GM23248 (cell line): ENCODE data around the gene TTBK1. TPM values are rescaled to one million over a fixed set of nuclear protein-coding genes. Genes with fewer than 3 reads are reported as not detected.

Experiments used
- DNase-seq: peaks from one replicate; pipeline ENCODE4 v3.0.0-alpha.2; 2015
- H2AFZ ChIP-seq: fragments of 200-600 bp; sonication (generic); 2 replicates; pipeline ENCODE4 v1.6.1; 2016; ENCODE audit warnings: antibody characterized with exemption
- H3F3A ChIP-seq: fragments of 200-600 bp; sonication (generic); 2 replicates; pipeline ENCODE4 v1.6.1; 2016; ENCODE audit warnings: mild to moderate bottlenecking, antibody characterized with exemption, mixed run types; ENCODE audit not compliant: insufficient read depth
- H3K27ac ChIP-seq: fragments of 200-600 bp; sonication (generic); 2 replicates; pipeline ENCODE4 v1.5.1; 2016; ENCODE audit warnings: mild to moderate bottlenecking
- H3K27me3 ChIP-seq: fragments of 200-600 bp; sonication (generic); replicated peaks from 2 replicates; pipeline ENCODE4 v1.6.1; 2016; ENCODE audit warnings: mild to moderate bottlenecking; ENCODE audit not compliant: insufficient read depth
- H3K36me3 ChIP-seq: fragments of 200-600 bp; sonication (generic); 2 replicates; pipeline ENCODE4 v1.6.1; 2016; ENCODE audit warnings: low read depth, mild to moderate bottlenecking
- H3K4me1 ChIP-seq: fragments of 200-600 bp; sonication (generic); 2 replicates; pipeline ENCODE4 v1.6.1; 2016; ENCODE audit warnings: mild to moderate bottlenecking; ENCODE audit not compliant: insufficient read depth
- H3K4me2 ChIP-seq: fragments of 200-600 bp; sonication (generic); one replicate; pipeline ENCODE4 v1.6.1; 2016; ENCODE audit warnings: mild to moderate bottlenecking; ENCODE audit not compliant: unreplicated experiment
- H3K4me3 ChIP-seq: fragments of 200-600 bp; sonication (generic); 2 replicates; pipeline ENCODE4 v1.5.1; 2016; ENCODE audit warnings: mild to moderate bottlenecking
- H3K79me2 ChIP-seq: fragments of 200-600 bp; sonication (generic); 2 replicates; pipeline ENCODE4 v1.6.1; 2016; ENCODE audit warnings: mild to moderate bottlenecking; ENCODE audit not compliant: insufficient read depth
- H3K9ac ChIP-seq: fragments of 200-600 bp; sonication (generic); 2 replicates; pipeline ENCODE4 v1.6.1; 2016; ENCODE audit warnings: mild to moderate bottlenecking
- H3K9me2 ChIP-seq: fragments of 200-600 bp; sonication (generic); 2 replicates; pipeline ENCODE4 v1.6.1; 2016; ENCODE audit warnings: mixed run types, mild to moderate bottlenecking, moderate library complexity; ENCODE audit not compliant: insufficient read depth
- H3K9me3 ChIP-seq: fragments of 200-600 bp; sonication (generic); one replicate; pipeline ENCODE4 v1.6.1; 2017; ENCODE audit warnings: low read depth
- H4K20me1 ChIP-seq: fragments of 200-600 bp; sonication (generic); 2 replicates; pipeline ENCODE4 v1.6.0; 2016; ENCODE audit not compliant: insufficient read depth
- EZH2 ChIP-seq: fragments of 200-600 bp; sonication (generic); IDR thresholded peaks from 2 replicates; pipeline ENCODE4 v1.6.1; 2018; ENCODE audit warnings: antibody characterized with exemption, mild to moderate bottlenecking; ENCODE audit not compliant: insufficient read depth, poor library complexity, severe bottlenecking
- EZH2phosphoT487 ChIP-seq: fragments of 200-600 bp; sonication (generic); IDR thresholded peaks from 2 replicates; pipeline ENCODE4 v1.6.1; 2018; ENCODE audit warnings: antibody characterized with exemption, moderate library complexity, mild to moderate bottlenecking, low read depth; ENCODE audit not compliant: insufficient read depth
- WGBS, 2 experiments: methylation state at CpG; one replicate each; pipeline ENCODE4 v1.1.6; 2015 to 2017; ENCODE audit warnings: low lambda C conversion rate in 2 of 2, low coverage in 1 of 2; ENCODE audit errors: missing lambda C conversion rate in 2 of 2; 5-methylcytosine and 5-hydroxymethylcytosine counted together
- in situ Hi-C: fragments of 300-500 bp; cut with MboI; formaldehyde crosslinking; loops from 2 replicates; pipeline ENCODE4 v1.15.0; 2020
- polyA plus RNA-seq: library from polyadenylated mRNA; unstranded; fragments of >200 nt; fragmentation: Nextera tagmentation; extraction: Ambion mirVana; gene quantifications from 2 replicates; pipeline ENCODE4 v1.2.1, GENCODE V29; 2016
- total RNA-seq: library from RNA; depleted of rRNA; stranded (reverse); fragments of >200 nt; shearing (Covaris generic); gene quantifications from 2 replicates; pipeline ENCODE4 v1.2.3, GENCODE V29; 2014

Gene TTBK1
- total and polyA plus RNA-seq, 2 experiments from 2014 or later = not detected

DNA sequence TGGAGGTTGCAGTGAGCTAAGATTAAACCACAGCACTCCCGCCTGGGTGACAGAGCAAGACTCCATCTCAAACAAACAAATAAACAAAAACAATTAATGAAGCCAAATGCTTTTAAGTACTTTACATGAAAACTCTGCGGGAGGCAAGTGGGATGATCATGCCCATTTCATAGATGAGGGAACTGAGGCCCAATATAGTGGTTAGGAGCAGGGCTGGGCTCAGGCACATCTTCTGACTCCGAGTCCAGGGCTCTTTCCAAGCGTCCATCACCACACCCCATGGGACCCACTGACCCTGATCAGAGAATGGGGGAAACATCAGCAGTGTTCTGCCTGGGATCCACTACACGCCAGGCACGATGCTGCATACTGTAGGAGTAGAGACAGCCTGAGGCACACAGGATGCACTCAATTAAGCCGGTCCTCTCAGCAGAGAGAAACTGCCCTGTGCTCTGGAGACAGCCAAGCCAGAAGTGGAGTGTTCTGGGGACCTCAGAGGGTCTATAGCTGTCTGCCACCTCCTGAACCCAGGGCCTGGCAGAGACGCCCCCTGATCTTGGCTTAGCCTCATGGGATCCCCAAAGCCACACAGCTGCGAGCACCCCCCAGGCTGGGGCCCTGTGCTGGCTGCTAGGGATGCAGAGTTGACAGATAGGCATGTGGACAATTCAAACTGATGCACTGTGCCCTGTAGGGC, 13.5 kb downstream of the TTBK1 start:
- TF ChIP-seq EZH2 = no peak
- TF ChIP-seq EZH2phosphoT487 = no peak
- Histone ChIP-seq H3K79me2 (no peaks in the 10 kb centered on the region), H3F3A (no peaks in the 10 kb centered on the region), H2AFZ (no peak overlapping the region), H3K27me3 (peaks cover 2% of the 10 kb centered on the region), H3K4me2 (no peak overlapping the region), H3K27ac (no peak overlapping the region), H3K9ac (no peak overlapping the region), H3K4me3 (no peak overlapping the region), H3K9me2 (no peaks in the 10 kb centered on the region), H3K9me3 (no peaks in the 10 kb centered on the region), H4K20me1 (no peaks in the 10 kb centered on the region), H3K36me3 (no peaks in the 10 kb centered on the region), H3K4me1 (no peaks in the 10 kb centered on the region)
- WGBS, 2 experiments = 55 to 62% methylated on average over 9 of the region's 9 CpGs
- in situ Hi-C loops = loop anchor here (10.0 kb wide), 1 partner anchor 78 kb away; no protein-coding TSS in a partner anchor
- DNase-seq = no peak

DNA sequence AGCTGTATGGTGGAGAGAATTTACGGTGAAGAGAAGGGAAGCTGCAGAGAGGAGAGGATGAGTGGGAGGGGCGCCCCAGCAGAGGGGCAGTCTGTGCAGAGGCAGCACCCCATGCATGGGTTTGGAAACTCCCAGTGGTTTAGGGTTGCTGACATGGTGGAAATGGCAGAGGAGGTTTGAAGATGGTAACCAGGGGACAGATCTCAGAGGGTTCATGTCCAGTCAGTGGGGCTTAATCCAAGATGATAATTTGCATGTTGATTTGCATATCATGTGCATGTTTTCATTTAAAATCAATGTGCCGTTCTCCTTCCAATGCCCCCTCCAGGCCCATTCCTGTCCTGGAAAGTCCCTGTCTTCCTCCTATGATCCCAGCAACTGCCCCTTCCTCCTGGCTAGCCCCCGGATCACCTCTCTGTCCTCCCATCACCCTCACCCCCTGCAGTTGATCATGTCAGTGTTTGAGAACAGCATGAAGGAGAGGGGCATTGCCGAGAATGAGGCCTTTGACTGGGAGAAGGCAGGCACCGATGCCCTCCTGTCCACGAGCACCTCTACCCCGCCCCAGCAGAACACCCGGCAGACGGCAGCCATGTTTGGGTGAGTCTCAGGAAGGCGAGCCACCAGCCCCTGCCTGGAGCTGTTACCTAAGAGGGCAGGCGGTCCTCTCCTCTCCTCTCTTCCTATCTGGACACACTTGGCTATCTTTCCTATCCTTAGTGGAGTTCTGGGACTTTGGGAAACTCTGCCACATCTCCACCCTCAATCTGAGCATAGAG, 14.3 kb downstream of the TTBK1 start:
- 74 to 77% methylated on average over 12 of the region's 12 CpGs for whole genome bisulfite sequencing, 2 experiments

GRCh38 chr6:43258180-43258579, 14.9 kb downstream of the TTBK1 start:
- Histone ChIP-seq H3K4me3 (no peak overlapping the region), H3K9me2 (no peaks in the 10 kb centered on the region), H3K4me1 (no peaks in the 10 kb centered on the region), H3K27me3 (no peaks in the 10 kb centered on the region), H3K79me2 (no peaks in the 10 kb centered on the region), H3K27ac (no peak overlapping the region), H3K9me3 (no peaks in the 10 kb centered on the region), H2AFZ (no peak overlapping the region), H3F3A (no peaks in the 10 kb centered on the region), H4K20me1 (no peaks in the 10 kb centered on the region), H3K4me2 (no peak overlapping the region), H3K9ac (no peak overlapping the region), H3K36me3 (no peaks in the 10 kb centered on the region)
- no peak for DNase-seq
- 43 to 44% methylated on average over 4 of the region's 4 CpGs for WGBS, 2 experiments
- no peak for TF ChIP-seq EZH2
- in situ Hi-C loops = loop anchor here (10.0 kb wide), 1 partner anchor 77 kb away; no protein-coding TSS in a partner anchor

More for the DNA sequence above, 14.3 kb downstream of the TTBK1 start:
- H2AFZ ChIP-seq = no peak overlapping the region
- no peaks in the 10 kb centered on the region for H3K4me1 ChIP-seq
- no peaks in the 10 kb centered on the region for H3K79me2 ChIP-seq
- TF ChIP-seq EZH2 (no peak), EZH2phosphoT487 (no peak)
- H4K20me1 ChIP-seq = no peaks in the 10 kb centered on the region
- H3K27ac ChIP-seq = no peak overlapping the region
- H3F3A ChIP-seq = no peaks in the 10 kb centered on the region
- no peaks in the 10 kb centered on the region for H3K9me3 ChIP-seq
- in situ Hi-C loops = loop anchor here (10.0 kb wide), 1 partner anchor 77 kb away; no protein-coding TSS in a partner anchor
- no peak overlapping the region for H3K9ac ChIP-seq
- no peaks in the 10 kb centered on the region for H3K9me2 ChIP-seq
- no peak overlapping the region for H3K4me3 ChIP-seq
- no peaks in the 10 kb centered on the region for H3K27me3 ChIP-seq
- H3K36me3 ChIP-seq = no peaks in the 10 kb centered on the region
- no peak overlapping the region for H3K4me2 ChIP-seq
- no peak for DNase-seq

- Histone ChIP-seq H3K79me2 (no peaks in the 10 kb centered on the region), H3K27me3 (no peaks in the 10 kb centered on the region), H2AFZ (no peak overlapping the region), H4K20me1 (no peaks in the 10 kb centered on the region), H3K27ac (no peak overlapping the region), H3K9me2 (no peaks in the 10 kb centered on the region), H3K4me1 (no peaks in the 10 kb centered on the region), H3K4me3 (no peak overlapping the region), H3F3A (no peaks in the 10 kb centered on the region), H3K9me3 (no peaks in the 10 kb centered on the region), H3K36me3 (no peaks in the 10 kb centered on the region), H3K9ac (no peak overlapping the region), H3K4me2 (no peak overlapping the region)
- DNase-seq = no peak
- no peak for TF ChIP-seq EZH2
- TF ChIP-seq EZH2phosphoT487 = no peak
- in situ Hi-C loops = loop anchor here (10.0 kb wide), 1 partner anchor 76 kb away; no protein-coding TSS in a partner anchor
- 84 to 88% methylated on average over 20 to 30 of the region's 30 CpGs for WGBS, 2 experiments
These were observed 15.8 kb downstream of the TTBK1 start for GRCh38 chr6:43258807-43259686.
